SK-N-SH (cell line): ENCODE results near the gene NRTN.

Source experiments
- CTCF ChIP-seq: fragments of 200-600 bp; sonication (generic); IDR thresholded peaks from 2 replicates; pipeline ENCODE4 v1.6.1; 2017; ENCODE audit warnings: antibody characterized with exemption, mild to moderate bottlenecking, moderate library complexity
- ZBTB33 ChIP-seq: IDR thresholded peaks from 2 replicates; pipeline ENCODE4 v1.4.0; 2012; ENCODE audit warnings: low read depth, borderline replicate concordance

GRCh38 chr19:5843295-5843927 is 38.5 kb downstream of the NRTN start:
- TF ChIP-seq CTCF (no peak), ZBTB33 (no peak)
